ENCODE data around the gene MPP2. TPM values are rescaled to one million over a fixed set of nuclear protein-coding genes. Genes with fewer than 3 reads are reported as not detected.
A peak's percentile ranks its signal among the peaks of the same experiment; 100 is the strongest.
"Not testable (repeated sequence)": the region's sequence is repeated elsewhere in the genome, so short reads cannot be mapped to it uniquely, and the experiment has no call there.

The MPP2 gene
- polyA plus RNA-seq, 1 donor, result 6.4 TPM

DNA sequence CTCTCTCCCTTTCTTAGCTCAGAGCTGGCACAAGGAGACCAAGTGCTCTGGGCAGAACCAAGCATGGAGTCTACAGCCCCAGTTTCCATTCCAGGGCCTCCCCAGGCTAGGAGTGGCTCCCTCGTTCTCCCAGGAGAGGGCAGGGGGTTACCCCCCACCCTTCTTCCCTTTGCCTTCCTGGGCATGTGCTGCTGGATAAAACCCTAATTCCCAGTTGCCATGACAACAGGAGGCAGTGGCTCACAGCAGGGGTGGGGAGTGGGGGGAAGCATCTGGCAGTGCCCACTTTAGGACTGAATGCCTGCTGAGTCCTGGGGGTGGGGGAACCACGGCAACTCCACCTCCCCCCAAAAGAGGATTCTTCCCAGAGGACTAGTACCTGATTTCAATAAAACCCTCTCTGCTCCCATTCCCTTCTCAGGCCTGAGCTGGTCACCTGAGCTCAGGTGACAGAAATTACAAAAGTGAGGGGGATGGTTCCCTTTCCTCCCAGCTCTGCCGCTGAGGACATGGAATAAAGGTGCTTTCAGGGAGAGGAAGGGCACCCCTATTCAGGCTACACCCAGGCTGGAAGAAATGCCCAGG lies 1.8 kb downstream of the MPP2 start:
- DNase-seq, result no peak

DNA sequence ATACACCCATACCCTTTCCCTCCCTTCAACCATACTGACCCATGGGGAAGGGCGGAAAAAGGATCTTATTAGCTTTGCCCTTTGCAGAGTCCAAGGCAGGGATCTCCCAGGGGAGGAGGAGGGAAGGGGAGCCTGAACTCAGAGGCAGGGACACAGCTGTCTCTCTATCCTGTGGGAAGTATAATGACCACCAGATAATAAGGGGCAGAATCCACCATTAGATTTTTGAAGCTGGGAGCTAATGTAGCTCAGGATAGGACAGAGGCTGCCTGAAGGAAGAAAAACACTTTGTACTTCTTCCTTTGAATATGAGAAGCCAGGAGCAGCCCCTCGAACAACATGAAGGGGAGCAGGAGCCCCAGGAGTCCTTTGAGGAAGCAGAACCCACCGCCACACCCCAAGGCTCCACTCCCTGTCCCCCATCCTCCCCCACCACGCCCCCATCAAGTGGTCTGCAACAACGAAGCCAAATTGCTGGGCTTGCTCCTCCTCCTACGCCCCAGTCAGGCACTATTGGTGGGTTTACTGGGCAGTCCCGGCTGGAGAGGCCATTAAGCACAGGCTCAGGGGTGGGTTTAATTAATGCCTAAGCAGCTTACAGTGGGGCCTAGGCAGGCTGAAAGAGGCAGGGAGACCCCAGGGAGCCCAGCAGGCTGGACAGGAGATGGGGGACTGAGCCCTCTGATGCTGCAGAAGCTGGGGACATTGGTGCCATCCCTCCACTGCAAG lies 5.3 kb downstream of the MPP2 start:
- no peak for DNase-seq

DNA sequence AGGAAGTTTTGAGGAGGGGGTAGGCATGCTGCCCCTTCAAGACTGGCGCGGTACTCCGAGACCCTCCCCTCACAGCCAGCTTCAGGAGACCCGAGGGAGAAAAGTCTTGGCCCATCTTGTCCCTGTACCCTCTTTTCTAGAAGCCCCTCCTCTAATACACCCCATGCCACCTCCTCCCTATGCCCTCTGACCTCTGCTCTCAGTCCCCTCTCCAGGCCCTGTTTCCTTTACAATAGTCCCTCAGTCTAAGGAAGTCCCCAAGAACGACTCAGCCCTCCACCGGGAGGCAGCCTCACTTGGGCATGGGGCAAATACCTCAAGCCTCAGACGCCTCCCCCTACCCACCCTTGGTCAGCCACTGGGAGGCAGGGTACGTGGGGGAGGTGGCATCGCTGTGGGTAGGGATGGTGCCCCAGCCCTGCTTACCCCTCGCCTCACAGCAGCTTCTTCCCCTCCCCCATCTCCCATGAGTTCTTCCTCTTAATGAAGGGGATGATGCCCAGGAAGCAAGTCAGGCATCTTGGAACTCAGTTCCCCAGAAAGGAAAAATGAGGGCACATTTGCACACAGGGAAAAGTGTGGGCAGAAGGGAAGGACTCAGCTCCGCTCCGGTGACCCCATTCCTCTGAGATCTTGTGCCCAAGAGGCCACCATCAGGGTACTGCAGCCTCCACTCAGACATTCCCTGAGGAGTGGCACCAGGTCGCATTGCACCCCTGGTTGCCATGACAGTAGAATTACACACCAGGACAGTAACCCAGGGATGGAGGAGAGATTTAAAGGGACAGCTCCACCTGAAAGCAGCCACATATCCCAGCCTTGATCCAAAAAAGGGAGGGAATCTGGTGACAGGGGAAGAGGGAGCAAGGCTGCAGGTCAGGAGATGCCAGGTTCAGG lies 6.2 kb downstream of the MPP2 start:
- DNase-seq, result peak; percentile 29

DNA sequence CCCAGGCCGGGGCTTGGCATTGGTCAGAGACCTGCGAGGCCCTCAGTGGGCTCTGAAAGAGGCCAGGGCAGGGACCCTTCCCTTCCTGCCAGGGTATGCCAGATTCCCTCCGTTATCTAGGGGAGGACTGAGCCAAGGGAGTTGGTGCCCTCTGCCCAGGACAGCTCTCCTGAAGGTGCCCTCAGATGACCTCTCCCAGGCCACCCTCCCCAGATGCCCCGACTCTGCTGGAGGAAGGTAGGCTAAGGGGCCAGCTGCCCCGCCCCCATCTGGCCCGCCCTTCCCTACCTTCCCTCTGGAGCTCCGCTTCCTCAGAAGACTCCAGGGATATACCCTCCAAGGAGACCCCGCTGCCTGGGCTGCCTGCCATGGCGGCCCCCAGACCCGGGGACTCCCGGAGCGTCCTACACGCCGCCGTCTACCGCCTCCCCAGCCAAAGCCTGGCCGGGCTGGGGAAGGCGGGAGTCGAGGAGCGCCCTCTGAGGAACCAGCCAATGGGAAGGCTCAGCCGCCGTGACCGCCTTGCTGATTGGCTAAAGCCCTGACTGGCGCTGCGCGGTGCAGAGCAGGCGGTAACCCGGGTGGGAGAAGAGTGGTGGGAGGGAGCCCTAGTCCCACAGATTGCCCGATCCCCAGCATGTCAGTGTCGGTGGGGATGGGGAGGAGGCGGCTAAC lies 7.0 kb downstream of the MPP2 start:
- DNase-seq, result peak; percentile 89

DNA sequence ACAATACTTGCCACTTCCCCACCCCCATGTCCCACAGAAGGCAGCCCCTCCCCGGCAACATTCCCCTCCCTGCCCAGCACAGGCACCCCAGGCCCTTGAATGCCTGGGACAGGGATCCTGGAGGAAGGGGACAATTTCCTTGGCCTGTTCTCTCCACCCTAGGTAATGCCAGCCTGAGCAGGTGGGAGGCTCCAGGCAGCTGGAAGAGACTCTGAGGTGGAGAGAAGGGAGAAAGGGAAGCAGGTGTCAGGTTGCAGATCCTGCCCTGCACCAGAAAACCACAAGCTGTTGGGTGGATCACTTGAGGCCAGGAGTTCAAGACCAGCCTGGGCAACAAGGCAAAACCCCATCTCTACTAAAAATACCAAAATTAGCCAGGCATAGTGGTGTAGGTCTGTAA lies 8.9 kb downstream of the MPP2 start:
- DNase-seq, result no peak

DNA sequence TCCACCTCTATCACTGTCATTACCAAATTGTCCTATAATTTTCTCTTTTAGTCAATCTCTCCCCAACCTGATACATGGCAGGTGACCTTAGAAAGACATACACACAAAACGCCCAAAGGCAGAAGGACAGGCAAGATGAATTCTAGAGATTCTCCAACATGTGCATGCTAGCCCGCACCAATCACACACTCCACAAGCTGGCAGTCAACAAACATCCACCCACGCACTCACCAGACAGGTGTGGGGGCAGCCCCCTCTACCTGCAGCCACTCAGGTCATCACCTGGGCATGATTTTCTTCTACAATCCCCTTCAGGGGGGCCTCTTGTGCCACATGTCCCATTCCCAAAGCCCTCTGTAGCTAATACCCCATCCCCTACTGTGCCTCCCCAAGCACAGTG lies 9.5 kb downstream of the MPP2 start:
- no peak for DNase-seq

DNA sequence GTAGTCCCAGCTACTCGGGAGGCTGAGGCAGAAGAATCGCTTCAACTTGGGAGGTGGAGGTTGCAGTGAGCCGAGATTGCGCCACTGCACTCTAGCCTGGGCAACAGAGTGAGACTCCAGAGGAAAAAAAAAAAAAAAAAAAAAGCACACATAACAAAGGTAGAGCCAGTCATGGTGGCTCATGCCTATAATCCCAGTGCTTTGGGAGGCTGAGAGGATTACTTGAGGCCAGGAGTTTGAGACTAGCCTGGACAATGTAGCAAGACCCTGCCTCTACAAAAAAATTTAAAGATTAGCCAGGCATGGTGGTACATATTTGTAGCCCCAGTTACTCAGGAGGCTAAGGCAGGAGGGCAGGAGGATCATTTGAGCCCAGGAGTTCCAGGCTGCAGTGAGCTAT lies 12.8 kb downstream of the MPP2 start:
- DNase-seq, result not testable (repeated sequence)

DNA sequence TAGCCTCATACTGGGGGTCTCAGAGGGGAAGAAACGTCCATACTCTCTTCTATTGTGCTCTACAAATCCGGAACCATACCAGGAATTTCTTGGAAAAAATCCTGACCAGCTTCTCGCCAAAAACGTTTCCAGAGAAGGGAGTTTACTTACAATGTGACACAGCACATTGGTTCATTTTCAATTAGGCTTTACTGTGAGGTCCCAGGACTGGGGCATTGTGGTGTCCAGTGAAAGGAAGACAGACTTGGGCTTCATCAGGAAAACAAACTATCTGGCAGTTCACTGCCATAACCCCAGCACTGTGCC lies 14.7 kb downstream of the MPP2 start:
- no peak for DNase-seq

DNA sequence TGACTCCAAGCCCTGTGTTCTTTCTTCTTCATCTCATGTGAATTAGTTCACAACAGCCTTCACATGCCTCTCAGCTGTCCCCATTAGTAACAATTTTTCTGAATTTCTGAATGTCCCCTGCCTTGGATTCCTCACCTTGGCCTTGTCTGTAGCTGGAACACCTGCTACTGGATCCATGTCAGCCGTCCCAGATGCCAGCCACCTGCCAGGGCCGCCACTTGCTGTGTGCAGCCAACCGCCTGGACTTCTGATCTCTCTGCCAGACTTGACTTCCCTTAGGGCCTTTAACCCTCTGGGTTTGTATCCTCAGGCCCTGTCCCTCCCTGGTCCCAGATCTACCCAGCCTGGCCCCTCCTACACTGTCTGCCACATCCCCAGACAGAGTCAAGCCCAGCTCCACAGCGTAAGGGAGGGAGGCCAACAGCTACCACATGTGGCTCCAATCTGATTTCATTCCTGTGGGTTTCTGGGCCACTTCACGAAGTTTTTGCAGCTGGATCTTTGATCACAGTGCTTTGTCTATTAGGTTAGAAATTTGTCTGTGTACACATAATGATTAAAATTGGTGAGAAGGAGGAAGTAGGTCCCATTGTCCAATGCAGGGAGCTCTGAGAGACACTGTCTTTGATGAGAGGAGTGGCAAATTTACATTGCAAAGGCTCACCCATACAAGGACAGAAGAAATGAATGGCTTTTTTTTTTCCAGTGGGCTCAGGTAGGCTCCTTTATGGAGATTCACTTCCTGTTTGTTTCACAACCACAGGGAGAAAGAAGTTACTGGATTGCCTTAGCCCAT lies 15.3 kb downstream of the MPP2 start:
- DNase-seq, result no peak

DNA sequence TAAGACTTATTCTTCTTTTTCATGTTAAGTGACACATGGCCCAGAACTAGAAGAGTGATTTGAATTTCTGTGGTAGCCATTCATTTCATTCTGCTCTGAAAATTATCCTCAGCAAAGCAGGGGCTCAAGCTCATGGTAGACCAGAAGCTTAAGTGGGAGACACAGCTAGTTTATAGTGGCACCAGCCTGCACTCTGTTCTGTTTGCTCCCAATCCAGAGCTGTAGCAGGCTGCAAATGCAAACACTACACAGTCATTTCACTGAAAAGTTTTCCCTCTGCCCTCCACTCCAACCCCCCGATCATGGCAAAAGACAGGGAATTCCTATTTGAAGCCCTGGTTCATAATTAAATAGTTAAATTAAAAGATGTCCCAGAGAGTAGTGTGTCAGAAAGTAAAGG lies 17.1 kb downstream of the MPP2 start:
- DNase-seq, result no peak

DNA sequence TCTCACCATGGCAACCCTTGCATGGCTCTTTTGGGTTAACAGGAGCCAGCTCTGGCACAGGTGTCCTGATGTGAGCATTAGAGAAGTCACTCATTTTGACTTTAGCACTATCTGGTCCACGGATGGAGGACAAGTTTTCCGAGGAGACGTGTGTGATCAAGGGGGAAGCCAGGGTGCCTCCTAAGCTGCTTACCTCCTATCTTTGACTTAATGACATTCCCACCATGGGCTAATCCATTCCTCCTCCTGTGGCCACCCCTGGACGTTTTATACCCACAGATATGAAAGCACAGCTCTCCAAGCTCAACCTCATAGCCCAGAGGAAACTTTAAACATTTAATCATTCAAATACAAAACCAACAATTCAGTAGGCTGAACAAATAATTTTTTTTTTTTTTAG lies 18.8 kb downstream of the MPP2 start:
- DNase-seq, result no peak

DNA sequence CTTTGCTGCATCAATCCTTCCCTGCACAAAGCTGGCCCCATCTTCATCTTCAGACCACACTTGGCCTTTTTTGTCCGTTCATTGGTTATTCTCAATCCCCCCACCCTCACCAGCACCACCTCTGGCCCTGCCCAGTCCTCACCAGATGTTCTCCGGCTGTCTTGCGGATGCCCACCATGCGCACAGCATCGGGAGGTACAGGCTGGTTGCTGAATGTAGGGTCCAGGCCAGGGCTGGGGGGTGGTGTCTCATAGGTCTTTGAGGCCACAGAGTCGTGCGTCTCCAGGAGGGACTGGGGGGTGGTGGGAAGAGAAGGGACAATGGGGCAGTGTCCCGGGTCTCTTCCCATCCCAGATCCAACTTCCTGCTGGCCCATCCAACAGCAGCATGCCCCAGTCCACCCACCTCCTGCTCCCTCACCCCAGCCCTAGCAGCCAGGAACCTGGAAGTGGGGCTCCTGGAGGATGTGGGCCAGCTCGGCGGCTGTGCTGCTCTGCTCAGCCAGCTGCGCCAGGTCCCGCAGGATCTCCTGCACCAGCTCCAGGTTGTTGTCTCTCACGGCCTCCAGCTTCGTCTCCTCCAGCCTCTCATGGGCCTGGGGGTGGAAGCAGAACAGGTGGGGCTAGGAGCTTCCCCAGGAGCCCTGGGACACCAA lies 24.4 kb downstream of the MPP2 start:
- no peak for DNase-seq

DNA sequence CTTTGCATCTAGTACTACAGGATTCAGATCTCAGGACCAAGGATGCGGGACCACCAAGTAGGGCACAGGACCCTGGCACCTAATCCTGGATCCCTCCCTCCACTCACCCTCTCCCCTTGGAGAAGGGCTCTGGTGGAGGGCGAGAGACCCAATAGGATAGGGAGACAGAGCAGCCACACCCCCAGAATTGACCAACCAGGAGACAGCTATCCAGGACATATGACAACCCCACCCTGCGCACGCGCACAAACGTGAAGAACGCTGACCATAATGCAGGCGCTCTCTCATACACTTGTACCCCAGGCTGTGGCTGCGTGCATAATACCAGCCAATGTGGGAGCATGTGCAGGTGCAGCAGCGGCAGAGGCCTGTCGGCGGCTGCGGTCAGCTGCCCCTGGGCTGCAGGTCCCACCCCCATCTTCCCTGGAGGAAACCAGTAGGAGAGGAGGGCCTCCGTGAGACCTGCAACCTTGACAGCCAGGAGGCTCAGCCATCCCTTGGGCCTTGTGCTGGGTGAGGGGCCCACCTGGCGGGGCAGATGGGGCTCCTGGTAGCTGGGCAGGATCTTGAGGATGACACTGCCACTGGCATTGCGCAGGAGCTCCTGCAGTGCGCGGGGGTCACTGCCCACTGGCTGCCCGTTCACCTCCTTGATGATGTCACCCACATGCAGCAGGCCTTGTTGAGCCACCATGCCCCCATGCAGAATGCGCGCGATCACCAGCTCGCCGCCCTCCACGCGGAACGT lies 25.4 kb downstream of the MPP2 start:
- DNase-seq, result no peak

DNA sequence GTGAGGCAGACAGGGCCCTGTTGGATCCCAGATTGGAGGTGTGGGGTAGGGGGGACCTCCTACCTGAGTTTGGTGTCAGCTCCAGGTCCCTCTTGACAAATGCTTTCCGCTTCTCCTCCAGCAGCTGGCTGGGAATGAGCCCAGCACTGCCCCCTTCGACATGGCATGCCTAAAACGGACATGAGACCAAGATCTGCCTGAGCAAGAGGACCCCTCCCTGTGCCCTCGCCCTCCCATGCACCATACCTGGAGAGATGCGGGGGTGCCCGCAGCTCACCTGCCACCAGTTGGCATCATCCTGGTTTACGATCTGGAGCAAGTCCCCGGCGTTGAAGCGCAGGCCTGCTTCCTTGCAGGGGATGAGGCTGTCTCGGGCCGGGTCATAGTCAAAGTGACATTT lies 26.2 kb downstream of the MPP2 start:
- DNase-seq, result no peak

DNA sequence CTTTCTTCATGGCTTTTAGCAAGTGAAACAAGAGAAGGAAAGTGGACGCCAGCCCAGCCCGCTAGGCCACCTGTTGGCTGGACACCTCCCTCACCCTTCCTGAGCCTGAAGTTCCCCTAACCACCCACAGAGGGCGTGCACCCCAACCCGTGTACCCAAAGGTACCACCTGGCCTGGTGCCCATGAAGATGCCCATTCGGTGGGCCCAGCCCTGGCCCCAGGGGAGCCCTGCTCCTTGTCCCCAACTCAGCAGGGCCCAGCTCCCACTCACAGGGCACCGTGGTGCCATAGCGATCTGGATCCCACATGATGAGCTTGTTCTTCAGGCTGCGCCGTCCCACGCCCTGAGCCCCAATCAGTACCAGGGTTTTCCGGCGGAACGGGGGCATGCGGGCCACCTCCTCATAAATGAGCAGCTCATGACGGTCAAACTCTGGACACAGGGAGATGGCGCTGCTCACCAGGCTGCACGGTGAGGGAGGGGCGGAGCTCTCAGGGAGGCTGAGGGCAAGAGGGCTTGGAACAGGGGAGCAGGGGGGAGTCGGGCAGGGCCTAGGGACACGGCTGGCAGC lies 26.8 kb downstream of the MPP2 start:
- DNase-seq, result peak; percentile 68

DNA sequence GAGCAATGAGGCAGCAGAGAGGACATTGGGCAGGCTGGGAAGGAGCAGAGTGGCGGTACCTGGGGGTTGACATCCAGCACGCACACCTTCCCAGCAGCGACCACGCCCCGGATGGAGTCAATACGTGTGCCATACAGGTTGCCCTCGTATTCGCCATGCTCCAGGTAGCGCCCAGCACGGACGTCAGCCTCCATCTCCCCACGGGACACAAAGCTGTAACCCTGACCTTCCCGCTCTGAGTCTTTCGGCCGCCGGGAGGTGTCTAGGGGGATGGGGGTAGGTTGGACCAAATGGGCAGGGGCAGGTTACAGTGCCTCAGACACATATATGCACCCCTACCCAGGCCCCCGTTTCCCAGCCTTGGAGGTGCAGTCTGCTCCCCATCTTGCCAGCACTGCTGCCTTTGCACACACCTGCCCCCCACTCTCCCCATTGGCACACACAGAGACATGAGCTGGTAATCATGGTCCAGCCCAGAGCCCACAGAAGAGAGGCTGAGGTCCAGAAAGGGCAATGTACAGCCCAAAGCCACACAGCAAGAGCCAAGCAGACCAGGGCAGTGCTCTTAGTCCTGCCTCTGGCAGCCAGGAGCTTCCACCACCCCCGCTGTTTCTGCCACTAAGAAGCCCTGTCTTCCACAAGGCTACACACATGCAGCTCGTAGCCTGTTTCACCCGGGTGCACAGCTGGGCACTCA lies 27.5 kb downstream of the MPP2 start:
- DNase-seq, result no peak

DNA sequence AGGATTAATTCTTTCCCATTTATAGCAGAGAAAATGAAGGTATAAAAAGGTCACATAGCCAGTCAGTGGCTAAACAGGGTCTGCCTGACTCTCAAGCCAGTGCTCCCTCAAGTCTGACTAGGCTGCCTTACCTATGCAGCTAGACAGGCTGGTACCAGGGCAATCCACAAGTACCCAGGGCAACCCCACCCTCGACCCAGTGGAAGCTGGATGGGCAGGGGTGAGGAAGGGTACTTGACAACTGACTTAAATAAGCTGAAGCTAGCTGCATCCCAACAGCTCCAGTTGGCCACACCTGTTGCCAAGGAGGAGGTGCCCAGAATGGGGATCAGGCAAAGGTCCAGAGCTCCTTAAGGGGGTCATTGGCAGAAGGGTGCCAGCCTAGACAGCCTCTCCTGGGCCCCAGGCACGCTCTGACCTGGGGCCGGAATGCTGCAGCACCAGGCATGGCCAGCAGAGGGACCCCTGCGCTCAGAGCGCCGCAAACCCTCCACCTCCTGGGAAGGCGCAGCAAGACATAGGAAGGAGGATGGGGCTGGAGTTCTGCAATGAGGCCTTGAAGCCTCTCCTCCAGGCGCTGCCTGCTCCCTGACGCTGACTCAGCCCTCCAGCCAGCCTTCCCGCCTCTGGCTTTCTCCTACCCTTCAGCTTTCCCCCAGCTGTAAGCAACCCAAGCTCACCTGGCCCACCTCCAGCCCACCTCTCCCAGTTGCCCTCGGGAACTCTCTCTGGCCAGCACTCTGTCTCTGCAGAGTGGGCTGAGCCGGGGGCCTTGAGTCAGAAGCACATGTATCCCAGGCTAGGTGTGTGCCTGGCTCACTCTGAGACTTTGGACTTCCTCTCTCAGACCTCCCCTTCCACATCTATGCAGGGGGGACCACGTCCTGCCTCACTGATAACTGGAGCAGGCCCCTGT lies 28.8 kb downstream of the MPP2 start:
- DNase-seq, result peak; percentile 62

DNA sequence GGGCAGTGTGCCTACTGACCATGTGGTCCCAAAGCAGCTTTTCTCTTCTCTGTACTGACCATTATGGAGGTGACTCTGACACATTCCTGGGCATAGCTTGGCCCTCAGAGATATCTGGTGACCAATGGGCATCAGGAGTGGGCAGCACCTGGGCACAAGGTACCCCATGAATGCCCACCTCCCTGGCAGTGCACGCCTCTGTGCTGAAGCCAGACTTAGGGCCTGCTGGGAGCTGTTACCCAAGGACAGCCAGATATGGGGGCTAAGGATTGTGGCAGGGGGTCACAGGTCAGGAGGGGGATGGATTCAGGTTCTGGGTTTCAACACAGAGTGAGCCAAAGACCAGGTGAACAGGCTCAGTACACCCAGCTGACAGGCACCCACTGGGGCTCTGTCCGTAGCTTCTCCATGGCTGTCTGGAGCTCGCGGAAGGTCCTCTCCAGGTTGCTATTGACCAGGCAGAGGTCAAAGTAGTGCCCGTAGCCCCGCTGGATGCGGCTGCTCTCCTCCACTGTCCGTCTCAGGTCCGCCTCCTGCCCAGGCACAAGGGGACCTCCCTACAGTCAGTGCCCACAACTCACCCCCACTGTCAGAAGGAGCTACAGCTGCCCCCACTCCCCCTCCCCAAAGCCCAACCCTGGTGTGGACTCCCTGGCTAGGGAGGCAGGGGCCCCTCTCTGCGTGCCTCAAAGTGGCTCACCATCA lies 29.7 kb downstream of the MPP2 start:
- DNase-seq, result no peak
